ENCODE data around the gene GNB4.

Gene GNB4

DNA sequence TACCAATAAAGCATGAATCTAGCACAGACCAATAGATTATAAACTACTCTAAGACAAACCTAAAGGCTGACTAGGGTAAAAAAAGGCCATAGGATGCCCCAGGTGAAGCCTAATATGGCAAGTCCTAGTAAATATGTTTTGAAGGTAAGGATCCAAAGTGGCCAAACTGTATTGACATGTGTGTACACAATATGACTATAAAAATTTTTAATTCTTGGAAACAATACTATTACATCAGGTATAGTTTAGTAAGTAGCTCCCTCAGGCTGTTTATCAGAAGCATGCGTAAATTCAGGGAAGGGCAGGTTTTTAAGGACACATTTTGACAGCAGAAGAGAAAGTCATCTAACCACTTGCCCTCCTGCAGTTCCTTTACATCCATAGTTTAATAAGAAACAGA is 18.8 kb downstream of the GNB4 start:
- no peak for DNase-seq

DNA sequence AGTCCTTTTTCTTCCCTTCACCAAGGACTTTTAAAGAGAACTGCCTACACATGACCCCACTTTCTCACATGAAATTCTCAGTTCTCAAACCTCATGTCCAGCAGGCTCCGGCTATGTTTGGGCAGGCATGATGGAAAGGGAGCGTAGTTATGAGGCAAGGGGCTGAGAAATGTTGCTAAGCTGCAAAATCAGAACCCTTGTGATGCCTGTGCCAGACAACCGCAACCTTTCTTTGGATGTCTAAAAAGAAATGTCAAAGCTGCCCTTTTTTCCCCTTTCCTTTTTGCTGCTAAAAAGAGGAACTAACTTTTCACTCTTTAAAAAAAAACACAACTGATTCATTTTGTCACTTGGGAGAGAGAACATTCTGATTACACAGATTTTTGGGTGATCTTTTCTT is 19.2 kb downstream of the GNB4 start:
- DNase-seq = peak; percentile 38 to 49

DNA sequence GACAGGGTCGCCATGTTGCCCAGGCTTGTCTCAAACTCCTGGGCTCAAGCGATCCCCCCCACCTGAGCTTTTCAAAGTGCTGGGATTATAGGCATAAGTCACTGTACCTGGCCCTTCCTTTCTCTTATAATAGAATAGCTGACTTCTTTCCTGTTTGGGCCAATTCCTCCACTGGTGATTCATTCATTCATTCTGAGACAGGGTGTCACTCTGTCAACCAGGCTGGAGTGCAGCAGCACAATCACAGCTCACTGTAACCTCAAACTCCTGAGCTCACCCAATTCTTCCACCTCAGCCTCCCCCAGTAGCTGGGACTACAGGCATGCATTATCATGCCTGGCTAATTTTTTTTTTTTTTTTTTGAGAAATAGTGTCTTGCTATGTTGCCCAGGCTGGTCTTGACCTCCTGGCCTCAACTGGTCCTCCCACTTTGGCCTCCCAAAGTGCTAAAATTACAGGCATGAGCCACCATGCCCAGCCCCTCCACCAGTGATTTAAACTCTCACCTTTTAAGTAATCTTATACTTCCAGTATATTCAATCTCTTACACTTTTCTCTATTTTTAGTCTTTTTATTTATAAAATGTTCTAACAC is 20.9 kb downstream of the GNB4 start:
- DNase-seq = no peak

DNA sequence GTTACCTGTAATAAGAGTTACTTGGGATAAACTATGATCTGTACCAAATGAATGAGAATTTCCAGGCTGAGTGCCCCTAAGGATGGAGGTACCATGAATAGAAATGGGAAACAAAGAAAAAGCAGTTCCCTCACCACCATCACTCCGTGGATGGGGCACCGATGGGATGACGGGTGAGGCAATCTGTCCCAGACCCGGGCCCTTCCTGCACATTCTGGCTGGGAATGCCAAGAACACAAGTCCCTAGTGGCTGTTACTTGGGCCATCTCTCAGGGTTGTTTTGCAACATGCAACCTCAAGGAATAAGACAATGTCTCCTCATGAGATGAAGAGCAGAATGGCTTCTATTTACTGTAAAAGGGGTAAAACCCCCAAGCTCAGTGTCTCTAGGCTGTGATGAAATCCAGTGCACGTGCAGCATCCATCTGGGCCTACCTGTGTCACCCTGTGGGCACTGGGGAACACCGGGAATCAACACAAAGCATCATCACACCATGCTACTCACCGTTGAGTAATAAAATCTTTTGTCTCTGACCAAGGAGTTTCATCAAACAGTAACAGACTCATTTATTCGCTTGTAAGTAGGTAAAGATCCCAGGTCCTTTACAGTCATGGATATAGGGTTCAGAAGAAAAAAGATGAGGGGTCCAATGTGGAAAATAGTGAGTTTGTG is 22.3 kb downstream of the GNB4 start:
- no peak for DNase-seq

DNA sequence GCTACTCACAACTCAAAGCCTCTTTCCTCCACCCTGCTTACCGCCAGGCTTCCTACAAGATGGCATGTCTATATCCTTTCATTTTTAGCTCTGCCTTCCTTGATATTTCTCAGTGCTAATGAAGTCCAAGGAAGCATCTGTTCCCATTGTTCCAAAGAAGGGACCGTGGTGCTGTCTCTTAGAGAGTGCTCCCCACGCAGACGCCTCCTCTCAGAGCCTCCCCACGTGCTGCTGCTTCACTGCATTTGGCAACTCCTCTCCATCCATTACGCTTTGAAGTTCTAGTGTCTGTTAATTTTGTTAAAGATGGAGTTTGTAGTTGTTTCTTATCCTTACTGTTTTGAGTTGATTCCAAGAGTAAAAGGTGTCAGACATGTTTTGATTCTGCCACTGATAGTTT is 26.2 kb downstream of the GNB4 start:
- no peak for DNase-seq

DNA sequence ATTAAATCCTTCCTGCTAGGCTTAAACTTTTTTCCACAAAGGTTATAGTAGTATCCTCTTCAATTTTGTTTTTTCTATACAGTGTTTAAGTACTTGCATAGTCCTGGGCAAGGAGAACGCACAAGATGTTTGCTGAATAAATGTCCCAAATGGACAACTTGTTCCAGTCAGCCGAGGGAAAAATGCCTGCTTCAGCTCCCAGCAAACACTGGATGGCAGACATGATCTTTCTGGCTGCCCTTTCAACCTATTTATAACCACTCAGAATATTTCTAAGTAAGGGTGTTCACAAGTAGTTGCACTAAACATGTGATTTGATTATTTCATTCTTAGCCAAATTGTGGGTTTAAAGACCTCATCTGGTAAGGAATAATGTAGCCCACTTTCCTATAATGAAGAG is 29.8 kb downstream of the GNB4 start:
- peak in 1 of 2 donors; percentile 75 for DNase-seq

DNA sequence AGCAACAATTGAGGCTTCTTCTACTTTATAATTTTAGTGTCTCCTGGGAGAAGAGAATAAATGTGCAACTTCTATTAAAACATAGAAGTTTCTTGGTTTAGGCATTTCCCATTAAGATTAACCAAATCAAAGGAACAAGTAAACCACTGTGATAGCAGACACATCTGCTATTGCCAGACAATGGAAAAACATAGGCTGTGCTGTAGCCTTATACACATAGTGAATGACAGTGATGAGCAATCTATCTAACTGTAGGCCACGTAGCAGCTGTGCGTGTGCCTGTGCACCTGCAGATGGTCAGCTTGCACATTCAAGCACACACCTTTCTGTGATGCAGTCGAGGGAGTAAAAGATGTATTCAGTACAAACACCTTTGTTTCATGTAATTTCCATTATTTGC is 32.7 kb downstream of the GNB4 start:
- no peak for DNase-seq

DNA sequence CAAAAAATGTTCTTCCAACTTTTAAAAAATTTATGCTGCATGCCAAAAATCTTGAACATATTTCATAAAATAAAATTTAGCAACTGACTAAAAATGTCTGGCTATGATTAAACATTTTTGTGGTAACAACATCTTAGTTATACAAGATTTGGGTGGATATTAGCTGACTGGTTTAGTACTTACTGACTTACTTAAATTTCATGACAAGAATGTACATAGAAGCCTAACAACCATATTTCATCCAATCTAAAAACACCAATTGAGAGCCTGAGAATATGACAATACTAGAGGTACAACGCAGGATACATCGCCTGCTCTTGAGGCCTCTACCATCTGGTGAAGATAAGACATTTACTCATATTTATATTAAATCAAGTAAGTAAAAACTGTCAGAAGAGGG is 34.6 kb downstream of the GNB4 start:
- DNase-seq = no peak

DNA sequence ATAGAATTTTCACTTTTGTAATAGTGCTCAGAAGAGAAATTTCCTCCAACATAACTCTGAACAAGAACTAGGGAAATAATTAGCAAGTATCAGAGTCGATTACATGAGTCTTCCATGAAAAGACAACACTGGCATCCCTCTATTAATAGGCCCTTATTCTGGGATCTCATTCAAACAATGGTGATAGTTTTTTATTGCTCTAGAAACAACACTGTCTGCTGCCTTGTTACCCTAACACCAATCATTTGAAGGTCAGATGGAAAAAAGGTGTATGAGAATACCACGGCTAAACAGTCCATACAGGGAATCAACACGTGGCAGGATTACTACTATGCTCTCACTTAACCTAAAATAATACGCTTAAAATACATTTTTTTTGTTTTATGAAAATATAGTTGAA is 35.9 kb downstream of the GNB4 start:
- DNase-seq = no peak

DNA sequence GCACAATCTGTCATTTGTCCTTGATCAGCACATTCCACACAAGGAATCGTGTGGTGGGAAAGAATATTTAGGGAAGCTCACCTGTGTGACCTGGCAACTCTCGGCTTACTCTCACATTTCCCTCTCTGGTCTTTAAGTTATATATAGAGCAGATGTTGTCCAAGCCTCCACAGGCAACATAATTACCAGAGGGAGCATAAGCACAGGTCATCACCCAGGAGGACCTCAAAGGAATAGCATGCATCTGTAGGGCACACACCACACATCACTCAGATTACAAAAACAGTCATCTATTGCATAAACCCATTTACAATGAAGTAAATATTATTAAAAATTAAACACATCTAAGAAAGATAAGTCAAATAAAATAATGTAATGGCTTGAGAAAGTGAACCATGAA is 36.5 kb downstream of the GNB4 start:
- DNase-seq = no peak

DNA sequence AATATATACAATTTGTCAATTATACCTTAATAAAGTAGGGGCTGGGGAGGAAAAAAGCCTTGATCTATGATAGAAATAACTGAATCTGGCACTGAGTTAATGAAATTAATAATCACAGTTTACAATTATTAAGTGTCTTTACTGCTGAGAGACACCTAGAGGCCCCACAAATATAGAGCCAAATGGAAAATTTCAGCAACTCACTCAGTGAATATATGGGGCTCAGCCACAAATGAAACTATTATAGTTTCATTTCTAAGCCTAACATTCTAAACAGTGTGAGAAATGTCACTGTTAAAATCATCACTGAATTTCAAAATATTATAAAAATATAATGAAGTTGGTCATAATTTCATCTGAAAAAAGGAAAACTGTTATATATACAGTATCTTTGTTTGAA is 40.3 kb downstream of the GNB4 start:
- no peak for DNase-seq

DNA sequence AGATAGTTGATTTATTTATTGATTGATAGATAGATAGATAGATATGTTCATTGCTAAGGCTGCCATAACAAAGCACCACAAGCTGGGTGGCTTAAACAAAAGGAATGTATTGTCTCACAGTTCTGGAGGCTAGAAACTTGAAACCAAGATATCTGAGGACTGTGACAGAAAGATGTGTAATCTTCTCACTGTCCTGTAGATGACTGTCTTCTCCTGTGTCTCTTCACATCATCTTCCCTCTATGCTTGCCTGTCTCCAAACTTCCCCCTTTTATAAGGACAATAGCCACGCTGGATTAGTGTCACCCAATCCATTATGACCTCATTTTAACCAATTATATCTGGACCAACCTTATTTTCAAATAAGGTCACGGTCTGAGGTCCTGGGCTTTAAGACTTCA is 40.9 kb downstream of the GNB4 start:
- DNase-seq = no peak

DNA sequence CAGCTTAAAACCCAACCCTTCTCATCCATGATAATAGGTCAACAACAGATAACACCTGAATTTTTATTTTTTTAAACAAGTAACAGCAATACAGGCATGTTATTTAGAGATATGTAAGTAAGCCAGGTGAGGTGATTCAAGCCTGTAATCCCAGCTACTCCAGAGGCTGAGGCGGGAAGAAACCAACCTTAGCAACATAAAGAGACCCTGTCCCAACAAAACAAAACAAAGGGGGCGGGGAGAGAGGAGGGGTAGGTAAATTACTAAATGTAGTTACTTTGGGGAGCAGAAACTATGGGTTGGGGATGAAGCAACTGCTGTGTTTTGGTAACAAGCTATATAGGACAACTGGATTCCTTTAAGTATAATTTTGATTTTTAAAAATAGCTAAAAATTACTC is 47.0 kb downstream of the GNB4 start:
- DNase-seq = no peak

DNA sequence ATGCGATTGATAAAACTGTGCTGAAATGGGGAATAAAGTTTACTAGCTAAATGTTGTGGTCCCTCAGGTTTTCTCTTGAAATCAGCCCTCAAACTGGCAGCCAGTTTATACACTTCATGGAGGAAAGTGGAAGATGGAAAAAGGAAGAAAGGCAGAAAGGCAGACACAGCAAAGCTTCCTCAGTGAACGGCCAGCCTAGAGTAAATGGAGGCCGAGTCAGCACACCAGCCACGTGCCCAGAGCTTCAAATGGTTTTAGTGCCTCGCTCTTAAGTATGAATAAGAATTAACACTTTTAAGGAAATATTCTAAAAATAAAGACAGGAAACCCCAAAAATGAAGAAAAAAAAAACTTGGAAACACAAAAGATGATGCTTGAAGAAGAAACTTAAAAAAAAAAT is 48.3 kb downstream of the GNB4 start:
- no peak for DNase-seq

DNA sequence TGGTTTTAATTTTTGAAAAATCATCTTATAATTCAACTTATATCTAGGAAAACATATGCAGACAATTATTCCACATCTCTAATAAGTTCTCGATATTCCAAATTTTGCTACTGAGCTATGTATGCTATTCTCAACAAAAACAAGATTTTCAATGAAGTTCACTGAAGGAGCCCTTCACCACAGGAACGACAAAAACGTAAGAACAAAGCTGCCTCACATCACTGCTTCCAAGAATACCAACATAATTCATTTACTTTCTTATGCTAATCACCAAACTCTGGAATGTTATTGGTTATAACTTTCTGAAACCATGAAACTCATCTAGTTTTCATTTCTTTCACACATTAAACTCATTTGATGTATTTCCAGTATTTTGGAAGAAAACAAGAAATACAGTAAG is 49.7 kb downstream of the GNB4 start:
- no peak for DNase-seq

DNA sequence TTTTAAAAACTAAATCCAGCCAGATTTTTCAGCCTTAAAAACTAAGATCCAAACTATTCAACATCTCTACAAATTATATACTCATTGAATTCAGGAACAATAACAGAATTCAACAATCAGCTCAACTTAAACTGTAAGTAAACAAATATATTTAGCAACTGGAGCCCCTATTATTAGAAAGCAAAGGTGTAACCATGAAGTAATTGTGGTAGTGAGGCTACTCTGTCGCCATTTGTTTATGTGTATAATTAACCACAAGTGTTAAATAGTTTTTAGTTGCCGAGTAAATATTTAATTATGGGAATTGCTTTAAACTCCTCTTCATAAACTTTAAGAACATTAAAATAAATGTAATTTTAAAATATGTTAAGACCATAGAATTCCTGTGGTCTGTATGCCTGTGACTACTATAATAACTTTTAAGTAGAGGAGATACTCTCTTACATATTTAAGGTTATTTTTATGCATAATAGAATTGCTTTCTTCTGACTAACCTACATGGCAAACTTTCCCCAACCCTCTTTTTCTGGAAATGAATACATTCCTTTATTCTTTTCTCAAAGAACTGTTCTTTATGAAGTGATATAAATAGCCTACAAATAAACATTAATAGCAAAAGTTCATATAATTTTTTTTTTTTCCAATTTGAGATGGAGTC is 52.6 kb downstream of the GNB4 start:
- no peak for DNase-seq

DNA sequence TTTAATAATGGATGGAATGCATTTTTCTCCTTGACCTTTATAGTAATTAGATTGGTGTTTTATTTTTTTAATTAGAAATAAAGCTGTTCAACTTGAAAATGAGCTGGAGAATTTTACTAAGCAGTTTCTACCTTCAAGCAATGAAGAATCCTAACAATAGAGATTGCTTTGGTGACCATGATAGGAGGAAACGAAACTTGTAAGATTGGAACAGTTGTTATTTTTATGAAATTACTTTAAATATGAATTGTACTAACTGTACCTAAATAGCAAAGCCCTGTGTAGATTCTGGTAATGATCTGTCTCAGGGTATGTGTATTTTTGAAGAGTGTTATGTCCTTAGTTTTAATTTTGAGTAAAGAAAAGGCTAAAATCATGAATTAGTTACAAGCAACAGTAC is 59.4 kb downstream of the GNB4 start:
- DNase-seq = no peak

DNA sequence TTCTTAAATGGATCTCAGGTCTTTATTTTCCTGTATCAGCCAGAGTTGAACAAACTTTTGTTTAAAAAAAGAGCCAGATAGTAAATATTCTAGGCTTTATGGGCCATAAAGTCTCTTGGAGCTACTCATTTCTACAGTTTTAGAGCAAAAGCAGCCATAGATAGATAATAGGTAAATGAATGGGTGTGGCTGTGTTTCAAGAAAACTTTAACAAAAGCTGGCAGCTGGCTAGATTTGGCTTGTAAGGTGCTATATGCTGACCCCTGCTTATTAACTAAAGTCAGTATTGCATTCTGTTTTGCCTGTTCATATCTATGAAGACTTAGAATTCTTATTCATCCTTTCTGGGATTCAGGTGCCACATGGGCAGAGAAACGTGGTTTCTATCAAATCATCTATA is 74.8 kb downstream of the GNB4 start:
- no peak for DNase-seq

DNA sequence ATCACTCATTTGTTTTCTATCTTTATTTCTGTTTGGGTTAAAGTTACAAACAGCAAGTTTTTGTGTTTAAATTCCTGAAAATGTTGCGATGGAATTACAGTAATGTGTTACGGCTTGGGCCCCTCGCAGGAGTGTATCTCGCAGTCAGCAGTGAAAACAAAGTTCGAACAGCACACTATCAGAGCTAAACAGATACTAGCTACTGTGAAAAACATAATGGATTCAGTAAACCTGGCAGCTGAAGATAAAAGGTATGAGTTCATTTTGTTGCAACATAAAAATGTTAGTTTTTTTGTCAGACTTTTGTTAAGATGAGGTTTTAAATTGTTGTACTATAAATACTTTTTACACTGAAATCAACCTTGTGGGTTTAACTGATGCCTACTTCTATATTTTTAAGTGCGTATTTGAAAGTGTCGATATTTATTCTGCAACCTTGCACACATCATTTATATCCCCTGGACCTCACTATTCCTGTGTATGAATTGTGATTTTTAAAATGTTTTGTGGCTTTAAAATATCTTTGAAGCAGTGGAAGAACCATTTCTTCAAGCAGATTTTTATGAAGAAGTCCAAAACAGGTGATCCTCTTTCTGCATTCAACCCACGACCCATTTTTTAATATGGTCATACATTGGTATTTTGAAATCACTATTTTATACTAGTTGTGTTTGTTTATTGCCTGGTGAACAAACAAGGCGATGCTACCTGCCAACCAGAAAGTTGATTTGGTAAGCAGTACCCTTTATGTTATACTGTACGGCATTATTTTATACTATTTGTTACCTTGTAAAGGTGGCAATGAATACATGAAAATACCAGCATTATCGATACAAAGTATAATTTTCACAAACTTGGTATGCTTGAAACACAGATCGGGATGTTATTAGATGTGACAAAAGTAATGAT is 75.9 kb downstream of the GNB4 start:
- DNase-seq = no peak

DNA sequence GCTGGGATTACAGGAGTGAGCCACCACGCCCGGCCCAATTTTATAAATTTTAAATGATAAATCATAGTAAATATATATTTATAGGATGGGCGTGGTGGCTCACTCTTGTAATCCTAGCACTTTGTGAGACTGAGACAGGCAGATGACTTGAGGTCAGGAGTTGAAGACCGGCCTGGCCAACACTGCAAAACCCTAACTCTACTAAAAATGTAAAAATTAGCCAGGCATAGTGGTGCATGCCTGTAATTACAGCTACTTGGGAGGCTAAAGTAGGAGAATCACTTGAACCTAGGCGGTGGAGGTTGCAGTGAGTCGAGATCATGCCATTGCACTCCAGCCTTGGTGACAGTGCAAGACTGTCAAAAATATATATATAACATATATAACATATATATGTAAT is 77.3 kb downstream of the GNB4 start:
- no peak for DNase-seq

DNA sequence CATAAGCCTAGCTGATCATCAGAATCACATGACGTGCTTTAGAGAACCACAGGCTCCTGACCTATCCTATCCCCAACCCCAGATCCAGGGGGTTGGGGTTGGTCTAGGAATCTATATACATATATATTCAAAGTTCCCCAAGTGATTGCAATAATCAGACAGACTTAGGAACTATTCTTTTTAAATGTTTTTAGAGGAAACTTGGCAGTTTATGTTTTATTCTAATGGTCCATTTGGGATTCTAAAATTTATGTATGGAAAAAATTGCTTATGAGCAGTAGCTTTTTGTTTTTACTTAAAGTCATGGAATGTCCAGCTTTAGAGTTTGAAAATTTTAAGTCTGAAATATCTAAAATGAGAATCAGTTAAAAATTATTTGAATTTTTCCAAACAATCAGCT is 81.6 kb downstream of the GNB4 start:
- DNase-seq = no peak

DNA sequence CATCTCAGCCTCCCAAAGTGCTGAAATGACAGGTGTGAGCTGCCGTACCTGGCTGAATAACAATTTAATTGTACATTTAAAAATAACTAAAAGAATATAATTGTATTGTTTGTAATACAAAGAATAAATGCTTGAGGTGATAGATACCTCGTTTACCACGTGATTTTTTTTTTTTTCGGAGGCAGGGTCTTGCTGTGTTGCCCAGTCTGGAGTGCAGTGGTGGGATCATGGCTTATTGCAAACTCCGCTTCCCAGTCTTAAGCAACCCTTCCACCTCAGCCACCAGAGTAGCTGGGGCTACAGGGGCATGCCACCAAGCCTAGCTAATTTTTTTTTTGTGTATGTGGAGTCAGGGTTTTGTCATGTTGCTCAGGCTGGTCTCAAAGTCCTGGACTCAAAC is 87.9 kb downstream of the GNB4 start:
- DNase-seq = no peak

DNA sequence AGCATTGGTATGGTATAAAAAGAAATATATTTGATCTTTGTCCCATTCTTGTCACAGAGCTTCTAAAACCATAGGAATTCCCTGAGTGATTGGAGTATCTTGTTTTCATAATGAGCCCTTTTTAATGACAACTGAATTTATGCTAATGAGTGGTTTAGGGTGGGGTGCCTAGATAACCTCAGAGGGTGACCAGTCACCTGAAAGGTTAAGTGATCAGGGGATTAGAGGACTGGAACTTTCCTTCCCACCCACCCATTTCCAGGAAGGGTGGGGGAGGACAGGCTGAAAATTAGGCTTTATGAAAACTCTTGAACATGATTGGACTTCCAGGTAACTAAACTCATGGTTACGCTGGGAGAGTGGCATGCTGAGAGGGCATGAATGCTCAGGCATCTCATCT is 95.3 kb downstream of the GNB4 start:
- DNase-seq = no peak

Data from hippocampal formation (tissue), 2 donors.